Mammary epithelial cell (primary cell): ENCODE measurements around the gene SPAG9.

Experiments
- CTCF ChIP-seq, 2 donors: IDR thresholded peaks in 1 of 2; conservative IDR thresholded peaks in 1 of 2; 2 replicates each; pipeline ENCODE4 v1.5.1; 2011 to 2012; ENCODE audit warnings: inconsistent platforms in 2 of 2, low read length in 2 of 2, mild to moderate bottlenecking in 2 of 2, control low read depth in 1 of 2, low read depth in 1 of 2; ENCODE audit not compliant: insufficient read depth in 1 of 2; ENCODE audit errors: extremely low read depth in 1 of 2
- EZH2 ChIP-seq: IDR thresholded peaks from 2 replicates; pipeline ENCODE4 v1.6.1; 2012; ENCODE audit warnings: low read length, inconsistent platforms, borderline replicate concordance

- TF ChIP-seq CTCF (conservative IDR thresholded peaks at IDR 0.05 in 1 of 2, IDR thresholded peaks at IDR 0.05 in 1 of 2; ENCODE audit: extremely low read depth in 1 of 2, insufficient read depth in 1 of 2, low read depth in 1 of 2, low read length in 2 of 2) (no peak), EZH2 (no peak)
Measured at GRCh38 chr17:50952013-50952412, 168.7 kb downstream of the SPAG9 start.
